OCI-LY3 (cell line): ENCODE data around the gene DNAJC18.
"Not testable (repeated sequence)": the region's sequence is repeated elsewhere in the genome, so short reads cannot be mapped to it uniquely, and the experiment has no call there.

Source experiments
- H2AFZ ChIP-seq: fragments of 200-600, 300-600 bp; shearing (Covaris generic); 2 replicates; pipeline ENCODE4 v1.6.0; 2014; ENCODE audit warnings: antibody characterized with exemption, low read depth, low read length
- H3K27ac ChIP-seq: fragments of 200-600, 300-600 bp; sonication (generic); 2 replicates; pipeline ENCODE4 v1.5.1; 2014; ENCODE audit warnings: mild to moderate bottlenecking, low read length, moderate library complexity, mixed read lengths
- H3K27me3 ChIP-seq: fragments of 200-600, 300-600 bp; sonication (generic); 2 replicates; pipeline ENCODE4 v1.6.1; 2014; ENCODE audit warnings: low read depth, low read length, mixed read lengths
- H3K36me3 ChIP-seq: fragments of 200-600, 300-600 bp; sonication (generic); replicated peaks from 2 replicates; pipeline ENCODE3; 2014; ENCODE audit warnings: low read depth, low read length, mixed read lengths
- H3K4me1 ChIP-seq: fragments of 300-600, 200-600 bp; sonication (generic); 2 replicates; pipeline ENCODE4 v1.6.1; 2014; ENCODE audit warnings: low read length, mixed read lengths
- H3K4me2 ChIP-seq: fragments of 200-600, 300-600 bp; sonication (generic); 2 replicates; pipeline ENCODE4 v1.6.1; 2014; ENCODE audit warnings: low read length, mixed read lengths
- H3K4me3 ChIP-seq: fragments of 300-600, 200-600 bp; sonication (generic); 2 replicates; pipeline ENCODE4 v1.5.1; 2014; ENCODE audit warnings: antibody characterized with exemption, mild to moderate bottlenecking, low read length, moderate library complexity
- H3K79me2 ChIP-seq: fragments of 300-600, 200-600 bp; shearing (Covaris generic); 2 replicates; pipeline ENCODE4 v1.6.1; 2014; ENCODE audit warnings: mild to moderate bottlenecking, low read length, mixed read lengths
- H3K9ac ChIP-seq: fragments of 300-600, 200-600 bp; shearing (Covaris generic); 2 replicates; pipeline ENCODE4 v1.6.0; 2014; ENCODE audit warnings: mild to moderate bottlenecking, low read length, moderate library complexity
- H3K9me3 ChIP-seq: fragments of 200-600, 300-600 bp; shearing (Covaris generic); 2 replicates; pipeline ENCODE4 v1.6.1; 2014; ENCODE audit warnings: low read length, mixed read lengths; ENCODE audit not compliant: insufficient read depth
- H4K20me1 ChIP-seq: fragments of 200-600, 300-600 bp; sonication (generic); 2 replicates; pipeline ENCODE4 v1.6.1; 2016; ENCODE audit warnings: low read length, mixed read lengths; ENCODE audit not compliant: insufficient read depth
- EZH2phosphoT487 ChIP-seq: fragments of 200-600 bp; shearing (Covaris generic); IDR thresholded peaks from 2 replicates; pipeline ENCODE4 v1.6.1; 2018; ENCODE audit warnings: antibody characterized with exemption, mixed run types, low read depth
- TF ChIP-seq, protein P1 (sequence below): fragments of 200-600, 300-600 bp; sonication (generic); IDR thresholded peaks from 2 replicates; pipeline ENCODE4 v1.5.1; 2014; ENCODE audit warnings: antibody characterized with exemption, low read length, low read depth

Gene DNAJC18

GRCh38 chr5:139439013-139439903 lies at the start of gene DNAJC18:
DNAJC18 (minus strand) TSS chr5:139439525; CDS start chr5:139439445, 80 bp downstream.
- no peak for TF ChIP-seq EZH2phosphoT487
- TF ChIP-seq, protein P1, sequence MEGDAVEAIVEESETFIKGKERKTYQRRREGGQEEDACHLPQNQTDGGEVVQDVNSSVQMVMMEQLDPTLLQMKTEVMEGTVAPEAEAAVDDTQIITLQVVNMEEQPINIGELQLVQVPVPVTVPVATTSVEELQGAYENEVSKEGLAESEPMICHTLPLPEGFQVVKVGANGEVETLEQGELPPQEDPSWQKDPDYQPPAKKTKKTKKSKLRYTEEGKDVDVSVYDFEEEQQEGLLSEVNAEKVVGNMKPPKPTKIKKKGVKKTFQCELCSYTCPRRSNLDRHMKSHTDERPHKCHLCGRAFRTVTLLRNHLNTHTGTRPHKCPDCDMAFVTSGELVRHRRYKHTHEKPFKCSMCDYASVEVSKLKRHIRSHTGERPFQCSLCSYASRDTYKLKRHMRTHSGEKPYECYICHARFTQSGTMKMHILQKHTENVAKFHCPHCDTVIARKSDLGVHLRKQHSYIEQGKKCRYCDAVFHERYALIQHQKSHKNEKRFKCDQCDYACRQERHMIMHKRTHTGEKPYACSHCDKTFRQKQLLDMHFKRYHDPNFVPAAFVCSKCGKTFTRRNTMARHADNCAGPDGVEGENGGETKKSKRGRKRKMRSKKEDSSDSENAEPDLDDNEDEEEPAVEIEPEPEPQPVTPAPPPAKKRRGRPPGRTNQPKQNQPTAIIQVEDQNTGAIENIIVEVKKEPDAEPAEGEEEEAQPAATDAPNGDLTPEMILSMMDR, result no peak
- peak within 1 kb of the TSS; percentile 81 for H2AFZ ChIP-seq
- no peaks in the 10 kb centered on the region for H4K20me1 ChIP-seq
- H3K36me3 ChIP-seq, result no peaks in the 10 kb centered on the region
- peaks cover 36% of the 10 kb centered on the region for H3K4me1 ChIP-seq
- no peaks in the 10 kb centered on the region for H3K79me2 ChIP-seq
- H3K9me3 ChIP-seq, result no peaks in the 10 kb centered on the region
- peak within 1 kb of the TSS; percentile 96 for H3K4me3 ChIP-seq
- peak within 1 kb of the TSS; percentile 97 for H3K9ac ChIP-seq
- peak within 1 kb of the TSS; percentile 90 for H3K27ac ChIP-seq
- no peaks in the 10 kb centered on the region for H3K27me3 ChIP-seq
- peak within 1 kb of the TSS; percentile 99 for H3K4me2 ChIP-seq

- Histone ChIP-seq H3K4me2 (no peak overlapping the region), H3K27me3 (no peaks in the 10 kb centered on the region), H3K9me3 (no peaks in the 10 kb centered on the region)
Measured at GRCh38 chr5:139488260-139488659, 48.9 kb upstream of the DNAJC18 start.

GRCh38 chr5:139486201-139486600 lies 46.9 kb upstream of the DNAJC18 start:
- Histone ChIP-seq H3K4me2 (no peak overlapping the region), H3K79me2 (no peaks in the 10 kb centered on the region), H3K27ac (no peak overlapping the region), H3K9ac (no peak overlapping the region), H4K20me1 (no peaks in the 10 kb centered on the region), H3K4me3 (no peak overlapping the region), H3K9me3 (no peaks in the 10 kb centered on the region), H3K4me1 (peaks cover 10% of the 10 kb centered on the region; the same call in 1 of the 2 replicates), H2AFZ (no peak overlapping the region), H3K27me3 (no peaks in the 10 kb centered on the region), H3K36me3 (no peaks in the 10 kb centered on the region)
- no peak for TF ChIP-seq EZH2phosphoT487
- TF ChIP-seq, protein P1, result no peak

More at GRCh38 chr5:139488260-139488659, 48.9 kb upstream of the DNAJC18 start:
- H3K4me1 ChIP-seq, result peaks cover 4% of the 10 kb centered on the region; the same call in 1 of the 2 replicates
- H4K20me1 ChIP-seq, result no peaks in the 10 kb centered on the region
- TF ChIP-seq EZH2phosphoT487, result no peak
- TF ChIP-seq, protein P1, result no peak
- no peaks in the 10 kb centered on the region for H3K36me3 ChIP-seq
- no peaks in the 10 kb centered on the region for H3K79me2 ChIP-seq
- H3K9ac ChIP-seq, result no peak overlapping the region
- H3K4me3 ChIP-seq, result no peak overlapping the region
- H3K27ac ChIP-seq, result no peak overlapping the region
- peak overlapping the region; percentile 83 for H2AFZ ChIP-seq

DNA sequence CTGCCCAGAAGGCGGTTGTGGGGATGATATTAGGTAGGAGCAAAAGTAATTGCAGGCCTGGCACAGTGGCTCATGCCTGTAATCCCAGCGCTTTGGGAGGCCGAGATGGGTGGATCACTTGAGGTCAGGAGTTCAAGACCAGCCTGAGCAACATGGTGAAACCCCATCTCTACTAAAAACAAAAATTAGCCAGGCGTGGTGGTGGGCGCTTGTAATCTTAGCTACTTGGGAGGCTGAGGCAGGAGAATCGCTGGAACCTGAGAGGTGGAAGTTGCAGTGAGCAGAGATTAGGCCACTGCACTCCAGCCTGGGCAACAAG lies 43.5 kb upstream of the DNAJC18 start:
- H3K27ac ChIP-seq, H4K20me1 ChIP-seq, H3K4me2 ChIP-seq, H3K36me3 ChIP-seq, H3K9ac ChIP-seq, H3K9me3 ChIP-seq, H3K27me3 ChIP-seq, H2AFZ ChIP-seq, H3K4me1 ChIP-seq, H3K4me3 ChIP-seq, H3K79me2 ChIP-seq: not testable (repeated sequence)
